Measurements from ENCODE around the gene KRT74.

DNA sequence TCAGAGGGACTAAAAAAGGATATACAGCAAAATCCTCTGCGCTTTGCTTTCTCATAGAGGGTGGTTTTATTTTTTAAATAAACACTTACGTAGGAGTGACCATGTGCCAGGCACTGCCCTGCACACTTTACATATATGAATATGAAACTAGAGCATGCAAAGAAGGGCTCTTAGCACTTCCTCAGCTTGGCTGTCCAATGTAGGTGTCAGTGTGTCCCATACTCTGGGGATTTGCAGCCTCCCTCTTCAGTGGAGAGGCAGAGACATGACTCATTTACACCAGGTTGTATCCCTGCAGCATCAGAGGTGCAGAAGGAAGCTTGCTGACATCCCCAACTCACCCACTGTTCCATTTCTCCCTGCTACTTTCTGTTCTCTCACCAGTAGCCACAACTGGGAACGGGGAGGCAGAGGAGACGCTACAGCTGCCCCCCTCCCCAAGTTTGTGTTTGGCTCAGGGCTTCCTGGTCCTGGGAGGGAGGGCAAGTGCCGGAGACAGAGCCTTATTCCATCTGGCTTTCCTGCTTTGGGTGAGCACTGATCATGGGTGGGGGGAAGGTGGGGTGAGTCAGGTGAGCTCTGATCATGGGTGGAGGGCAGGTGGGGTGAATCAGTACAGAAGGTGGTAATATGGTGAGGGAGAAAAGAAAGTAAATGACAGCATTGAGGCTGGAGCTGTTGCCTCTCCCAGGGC is 48.6 kb downstream of the KRT74 start:
- TF ChIP-seq, protein P1, sequence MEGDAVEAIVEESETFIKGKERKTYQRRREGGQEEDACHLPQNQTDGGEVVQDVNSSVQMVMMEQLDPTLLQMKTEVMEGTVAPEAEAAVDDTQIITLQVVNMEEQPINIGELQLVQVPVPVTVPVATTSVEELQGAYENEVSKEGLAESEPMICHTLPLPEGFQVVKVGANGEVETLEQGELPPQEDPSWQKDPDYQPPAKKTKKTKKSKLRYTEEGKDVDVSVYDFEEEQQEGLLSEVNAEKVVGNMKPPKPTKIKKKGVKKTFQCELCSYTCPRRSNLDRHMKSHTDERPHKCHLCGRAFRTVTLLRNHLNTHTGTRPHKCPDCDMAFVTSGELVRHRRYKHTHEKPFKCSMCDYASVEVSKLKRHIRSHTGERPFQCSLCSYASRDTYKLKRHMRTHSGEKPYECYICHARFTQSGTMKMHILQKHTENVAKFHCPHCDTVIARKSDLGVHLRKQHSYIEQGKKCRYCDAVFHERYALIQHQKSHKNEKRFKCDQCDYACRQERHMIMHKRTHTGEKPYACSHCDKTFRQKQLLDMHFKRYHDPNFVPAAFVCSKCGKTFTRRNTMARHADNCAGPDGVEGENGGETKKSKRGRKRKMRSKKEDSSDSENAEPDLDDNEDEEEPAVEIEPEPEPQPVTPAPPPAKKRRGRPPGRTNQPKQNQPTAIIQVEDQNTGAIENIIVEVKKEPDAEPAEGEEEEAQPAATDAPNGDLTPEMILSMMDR (IDR thresholded peaks at IDR 0.05) = no peak
- TF ChIP-seq FOXJ3 (CRISPR knock-in tag; IDR thresholded peaks at IDR 0.05; ENCODE audit: borderline replicate concordance) (no peak), ZNF423 (CRISPR knock-in tag; IDR thresholded peaks at IDR 0.05) (no peak), ELF4 (CRISPR knock-in tag; IDR thresholded peaks at IDR 0.05; ENCODE audit: low read depth) (no peak), IRF2 (CRISPR knock-in tag; IDR thresholded peaks at IDR 0.05; ENCODE audit: borderline replicate concordance, low read depth) (no peak)
- TF ChIP-seq, protein P2, sequence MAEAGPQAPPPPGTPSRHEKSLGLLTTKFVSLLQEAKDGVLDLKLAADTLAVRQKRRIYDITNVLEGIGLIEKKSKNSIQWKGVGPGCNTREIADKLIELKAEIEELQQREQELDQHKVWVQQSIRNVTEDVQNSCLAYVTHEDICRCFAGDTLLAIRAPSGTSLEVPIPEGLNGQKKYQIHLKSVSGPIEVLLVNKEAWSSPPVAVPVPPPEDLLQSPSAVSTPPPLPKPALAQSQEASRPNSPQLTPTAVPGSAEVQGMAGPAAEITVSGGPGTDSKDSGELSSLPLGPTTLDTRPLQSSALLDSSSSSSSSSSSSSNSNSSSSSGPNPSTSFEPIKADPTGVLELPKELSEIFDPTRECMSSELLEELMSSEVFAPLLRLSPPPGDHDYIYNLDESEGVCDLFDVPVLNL (CRISPR knock-in tag; IDR thresholded peaks at IDR 0.05; ENCODE audit: borderline replicate concordance, low read depth) = no peak
- TF ChIP-seq, protein P3, sequence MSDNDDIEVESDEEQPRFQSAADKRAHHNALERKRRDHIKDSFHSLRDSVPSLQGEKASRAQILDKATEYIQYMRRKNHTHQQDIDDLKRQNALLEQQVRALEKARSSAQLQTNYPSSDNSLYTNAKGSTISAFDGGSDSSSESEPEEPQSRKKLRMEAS (CRISPR knock-in tag; IDR thresholded peaks at IDR 0.05) = no peak
- TF ChIP-seq, protein P4, sequence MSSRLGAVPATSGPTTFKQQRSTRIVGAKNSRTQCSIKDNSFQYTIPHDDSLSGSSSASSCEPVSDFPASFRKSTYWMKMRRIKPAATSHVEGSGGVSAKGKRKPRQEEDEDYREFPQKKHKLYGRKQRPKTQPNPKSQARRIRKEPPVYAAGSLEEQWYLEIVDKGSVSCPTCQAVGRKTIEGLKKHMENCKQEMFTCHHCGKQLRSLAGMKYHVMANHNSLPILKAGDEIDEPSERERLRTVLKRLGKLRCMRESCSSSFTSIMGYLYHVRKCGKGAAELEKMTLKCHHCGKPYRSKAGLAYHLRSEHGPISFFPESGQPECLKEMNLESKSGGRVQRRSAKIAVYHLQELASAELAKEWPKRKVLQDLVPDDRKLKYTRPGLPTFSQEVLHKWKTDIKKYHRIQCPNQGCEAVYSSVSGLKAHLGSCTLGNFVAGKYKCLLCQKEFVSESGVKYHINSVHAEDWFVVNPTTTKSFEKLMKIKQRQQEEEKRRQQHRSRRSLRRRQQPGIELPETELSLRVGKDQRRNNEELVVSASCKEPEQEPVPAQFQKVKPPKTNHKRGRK (CRISPR knock-in tag; IDR thresholded peaks at IDR 0.05; ENCODE audit: borderline replicate concordance) = no peak
- TF ChIP-seq, protein P5, sequence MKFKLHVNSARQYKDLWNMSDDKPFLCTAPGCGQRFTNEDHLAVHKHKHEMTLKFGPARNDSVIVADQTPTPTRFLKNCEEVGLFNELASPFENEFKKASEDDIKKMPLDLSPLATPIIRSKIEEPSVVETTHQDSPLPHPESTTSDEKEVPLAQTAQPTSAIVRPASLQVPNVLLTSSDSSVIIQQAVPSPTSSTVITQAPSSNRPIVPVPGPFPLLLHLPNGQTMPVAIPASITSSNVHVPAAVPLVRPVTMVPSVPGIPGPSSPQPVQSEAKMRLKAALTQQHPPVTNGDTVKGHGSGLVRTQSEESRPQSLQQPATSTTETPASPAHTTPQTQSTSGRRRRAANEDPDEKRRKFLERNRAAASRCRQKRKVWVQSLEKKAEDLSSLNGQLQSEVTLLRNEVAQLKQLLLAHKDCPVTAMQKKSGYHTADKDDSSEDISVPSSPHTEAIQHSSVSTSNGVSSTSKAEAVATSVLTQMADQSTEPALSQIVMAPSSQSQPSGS (CRISPR knock-in tag; IDR thresholded peaks at IDR 0.05; ENCODE audit: borderline replicate concordance, low read depth) = no peak
